ENCODE measurements around the gene RNF213.
A peak's percentile ranks its signal among the peaks of the same experiment; 100 is the strongest.
"Not testable (repeated sequence)": the region's sequence is repeated elsewhere in the genome, so short reads cannot be mapped to it uniquely, and the experiment has no call there.

Gene RNF213

DNA sequence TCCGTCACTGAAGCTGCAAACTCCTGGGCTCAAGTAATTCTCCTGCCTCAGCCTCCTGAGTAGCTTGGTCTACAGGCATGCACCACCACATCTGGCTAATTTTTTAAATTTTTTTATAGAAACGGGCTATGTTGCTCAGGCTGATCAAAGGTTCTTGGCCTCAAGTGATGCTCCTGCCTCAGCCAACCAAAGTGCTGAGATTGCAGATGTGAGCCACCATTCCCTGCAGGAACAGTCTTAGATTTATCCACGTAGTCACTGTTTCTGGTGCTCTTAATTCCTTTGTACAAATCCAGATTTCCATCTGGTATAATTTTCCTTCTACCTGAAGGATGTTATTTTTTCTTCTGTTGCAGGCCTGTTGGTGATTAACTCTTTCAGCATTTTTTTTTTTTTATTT, 27.4 kb upstream of the RNF213 start:
- H3K27me3 Mint-ChIP-seq, result peaks cover 6% of the 10 kb centered on the region
- peaks cover 18% of the 10 kb centered on the region for H3K9me3 Mint-ChIP-seq
- H3K4me1 Mint-ChIP-seq (ENCODE audit: low read depth), result no peaks in the 10 kb centered on the region
- no peak overlapping the region for H3K27ac Mint-ChIP-seq
- H3K36me3 Mint-ChIP-seq (ENCODE audit: low read depth), result peaks cover 100% of the 10 kb centered on the region
- no peak overlapping the region for H3K4me3 Mint-ChIP-seq
- intact Hi-C loops (cut with micrococcal nuclease), result no loop called here

DNA sequence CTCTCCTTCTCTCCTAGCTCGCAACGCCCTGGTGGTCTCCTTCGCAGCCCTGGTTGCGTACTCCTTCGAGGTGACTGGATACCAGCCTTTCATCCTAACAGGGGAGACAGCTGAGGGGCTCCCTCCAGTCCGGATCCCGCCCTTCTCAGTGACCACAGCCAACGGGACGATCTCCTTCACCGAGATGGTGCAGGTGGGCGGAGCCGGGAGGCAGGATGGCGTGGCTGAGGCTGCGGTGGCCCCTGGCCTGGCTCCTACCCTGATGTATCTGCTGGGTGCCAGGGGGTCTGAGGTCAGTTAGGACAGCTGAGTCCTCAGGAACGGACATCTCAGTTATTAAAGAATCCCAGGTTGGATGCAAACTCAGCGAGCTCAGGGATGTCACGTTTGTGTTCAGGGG, 23.7 kb upstream of the RNF213 start:
- Mint-ChIP-seq H3K9me3 (peaks cover 12% of the 10 kb centered on the region), H3K36me3 (ENCODE audit: low read depth) (peaks cover 100% of the 10 kb centered on the region), H3K4me3 (no peak overlapping the region), H3K27ac (no peak overlapping the region), H3K27me3 (no peaks in the 10 kb centered on the region), H3K4me1 (ENCODE audit: low read depth) (no peaks in the 10 kb centered on the region)
- intact Hi-C loops (cut with micrococcal nuclease), result no loop called here

DNA sequence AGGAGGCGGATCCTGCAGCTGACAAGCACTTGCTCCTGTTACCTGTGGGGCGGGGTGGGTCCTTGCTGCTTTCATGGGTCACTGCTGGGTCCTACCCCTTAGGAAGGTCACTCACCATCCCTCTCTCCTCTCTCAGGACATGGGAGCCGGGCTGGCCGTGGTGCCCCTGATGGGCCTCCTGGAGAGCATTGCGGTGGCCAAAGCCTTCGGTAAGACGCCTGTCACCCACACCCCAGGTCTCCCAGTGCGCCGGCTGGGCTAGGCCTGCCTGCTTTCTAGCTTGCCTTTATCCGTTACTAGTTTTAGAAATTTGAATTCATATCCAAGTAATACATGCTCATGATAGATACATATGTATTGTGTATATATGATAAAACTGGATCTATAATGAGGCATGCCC, 23.3 kb upstream of the RNF213 start:
- Mint-ChIP-seq H3K36me3 (ENCODE audit: low read depth) (peaks cover 100% of the 10 kb centered on the region), H3K9me3 (peaks cover 7% of the 10 kb centered on the region), H3K4me1 (ENCODE audit: low read depth) (no peaks in the 10 kb centered on the region), H3K27ac (no peak overlapping the region), H3K27me3 (no peaks in the 10 kb centered on the region), H3K4me3 (no peak overlapping the region)
- intact Hi-C loops (cut with micrococcal nuclease), result no loop called here

DNA sequence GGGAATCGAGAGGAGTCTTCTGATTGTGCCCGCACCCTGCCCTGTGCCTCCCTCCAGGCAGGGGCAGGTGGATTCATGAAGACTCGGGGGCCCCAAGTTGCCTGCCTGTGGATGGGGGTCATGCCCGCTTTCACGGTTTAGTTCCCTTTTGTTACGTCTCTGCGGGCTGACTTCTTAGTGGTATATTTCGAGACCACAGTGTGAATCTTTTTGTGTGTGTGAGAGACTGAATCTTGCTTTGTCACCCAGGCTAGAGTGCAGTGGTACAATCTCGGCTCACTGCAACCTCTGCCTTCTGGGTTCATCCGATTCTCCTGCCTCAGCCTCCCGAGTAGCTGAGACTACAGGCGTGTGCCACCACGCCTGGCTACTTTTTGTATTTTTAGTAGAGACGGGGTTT, 18.1 kb upstream of the RNF213 start:
- Mint-ChIP-seq H3K4me3 (no peak overlapping the region), H3K27ac (no peak overlapping the region), H3K9me3 (no peaks in the 10 kb centered on the region), H3K4me1 (ENCODE audit: low read depth) (no peaks in the 10 kb centered on the region), H3K36me3 (ENCODE audit: low read depth) (peaks cover 100% of the 10 kb centered on the region), H3K27me3 (peaks cover 5% of the 10 kb centered on the region)
- intact Hi-C loops (cut with micrococcal nuclease), result no loop called here

DNA sequence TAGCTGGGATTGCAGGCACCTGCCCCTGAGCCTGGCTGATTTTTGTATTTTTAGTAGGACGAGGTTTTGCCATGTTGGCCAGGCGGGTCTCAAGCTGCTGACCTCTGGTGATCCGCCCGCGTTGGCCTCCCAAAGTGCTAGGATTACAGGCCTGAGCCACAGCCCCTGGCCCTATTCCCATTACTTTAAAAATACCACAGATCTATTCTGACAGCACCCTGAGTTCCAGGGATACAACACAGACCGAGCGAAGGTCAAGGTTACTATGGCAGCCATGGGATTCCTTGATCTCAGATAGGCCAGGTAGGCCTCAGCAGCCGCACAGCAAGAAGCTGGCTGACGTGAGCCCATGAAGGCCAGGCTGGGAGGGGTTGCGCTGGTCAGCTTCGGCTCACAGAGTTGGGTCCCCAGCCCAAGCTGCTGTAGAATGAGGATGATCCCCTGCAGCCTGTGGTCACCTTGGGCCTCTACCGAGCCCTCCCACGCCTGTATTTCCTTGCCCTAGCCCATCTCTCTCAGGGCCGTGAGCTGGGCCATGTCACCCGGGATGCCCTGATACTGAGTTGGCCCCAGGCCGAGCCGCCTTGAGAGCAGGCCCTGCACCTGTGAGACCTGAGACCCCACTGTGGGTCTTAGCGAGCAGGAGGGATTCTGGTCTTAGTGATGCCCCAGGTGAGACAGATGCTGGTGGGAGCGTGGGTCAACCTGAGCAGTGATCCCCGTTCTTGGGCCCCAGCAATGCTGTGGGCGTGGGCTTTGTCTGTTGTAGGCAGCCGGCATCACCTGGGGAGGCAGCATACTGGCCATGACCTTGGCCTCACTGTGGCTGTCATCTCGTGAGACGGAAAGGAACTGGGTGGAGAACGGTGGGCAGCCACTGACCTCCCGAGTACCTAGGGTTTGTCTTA, 16.9 kb upstream of the RNF213 start:
- Mint-ChIP-seq H3K36me3 (ENCODE audit: low read depth) (peaks cover 100% of the 10 kb centered on the region), H3K4me3 (no peak overlapping the region), H3K9me3 (no peaks in the 10 kb centered on the region), H3K27ac (no peak overlapping the region), H3K4me1 (ENCODE audit: low read depth) (no peaks in the 10 kb centered on the region), H3K27me3 (peaks cover 5% of the 10 kb centered on the region)
- intact Hi-C loops (cut with micrococcal nuclease), result no loop called here

DNA sequence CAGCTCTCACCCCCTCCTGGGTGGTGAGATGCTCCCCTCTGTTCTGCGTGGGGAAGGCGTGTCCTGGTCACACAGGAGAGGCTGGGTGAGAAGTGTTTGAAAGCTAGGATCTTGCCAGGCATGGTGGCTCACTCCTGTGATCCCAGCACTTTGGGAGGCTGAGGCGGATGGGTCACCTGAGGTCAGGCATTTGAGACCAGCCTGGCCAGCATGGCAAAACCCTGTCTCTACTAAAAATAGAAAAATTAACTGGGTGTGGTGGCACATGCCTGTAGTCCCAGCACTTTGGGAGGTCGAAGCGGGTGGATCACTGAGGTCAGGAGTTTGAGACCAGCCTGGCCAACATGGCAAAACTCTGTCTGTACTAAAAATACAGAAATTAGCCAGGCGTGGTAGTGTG, 16.2 kb upstream of the RNF213 start:
- H3K36me3 Mint-ChIP-seq (ENCODE audit: low read depth), result peaks cover 100% of the 10 kb centered on the region
- H3K9me3 Mint-ChIP-seq; H3K27me3 Mint-ChIP-seq; H3K4me1 Mint-ChIP-seq (ENCODE audit: low read depth); intact Hi-C loops (cut with micrococcal nuclease); H3K27ac Mint-ChIP-seq; H3K4me3 Mint-ChIP-seq: not testable (repeated sequence)

DNA sequence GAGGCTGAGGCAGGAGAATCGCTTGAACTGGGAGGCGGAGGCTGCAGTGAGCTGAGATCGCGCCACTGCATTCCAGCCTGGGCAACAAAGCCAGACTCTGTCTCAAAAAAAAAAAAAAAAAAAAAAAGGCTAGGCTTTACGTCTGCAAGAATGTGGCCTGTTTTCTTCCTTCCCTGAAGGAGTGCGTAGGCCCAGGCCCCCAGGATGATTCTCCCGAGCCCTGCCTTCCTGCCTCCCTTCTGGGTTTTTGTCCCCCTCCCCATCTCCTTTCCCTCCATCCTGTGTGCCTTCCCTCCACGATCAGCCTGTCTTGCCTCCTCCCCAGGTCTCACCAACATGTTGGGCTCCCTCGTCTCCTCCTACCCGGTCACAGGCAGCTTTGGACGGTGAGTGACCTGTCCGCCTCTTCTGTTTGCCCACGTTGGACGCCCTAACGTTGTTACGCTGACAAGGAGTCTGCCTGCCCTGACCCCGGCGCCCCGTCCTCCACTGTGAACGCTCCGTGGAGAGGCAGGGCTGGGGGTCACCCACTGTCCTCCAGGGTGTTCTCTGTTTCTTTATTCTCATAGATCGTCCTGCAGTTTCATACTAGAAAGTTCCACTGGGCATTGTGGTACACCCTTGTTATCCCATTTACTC, 15.7 kb upstream of the RNF213 start:
- intact Hi-C loops (cut with micrococcal nuclease), result no loop called here
- Mint-ChIP-seq H3K27me3 (peaks cover 5% of the 10 kb centered on the region), H3K9me3 (no peaks in the 10 kb centered on the region), H3K4me3 (no peak overlapping the region), H3K27ac (no peak overlapping the region), H3K4me1 (ENCODE audit: low read depth) (no peaks in the 10 kb centered on the region), H3K36me3 (ENCODE audit: low read depth) (peaks cover 100% of the 10 kb centered on the region)

DNA sequence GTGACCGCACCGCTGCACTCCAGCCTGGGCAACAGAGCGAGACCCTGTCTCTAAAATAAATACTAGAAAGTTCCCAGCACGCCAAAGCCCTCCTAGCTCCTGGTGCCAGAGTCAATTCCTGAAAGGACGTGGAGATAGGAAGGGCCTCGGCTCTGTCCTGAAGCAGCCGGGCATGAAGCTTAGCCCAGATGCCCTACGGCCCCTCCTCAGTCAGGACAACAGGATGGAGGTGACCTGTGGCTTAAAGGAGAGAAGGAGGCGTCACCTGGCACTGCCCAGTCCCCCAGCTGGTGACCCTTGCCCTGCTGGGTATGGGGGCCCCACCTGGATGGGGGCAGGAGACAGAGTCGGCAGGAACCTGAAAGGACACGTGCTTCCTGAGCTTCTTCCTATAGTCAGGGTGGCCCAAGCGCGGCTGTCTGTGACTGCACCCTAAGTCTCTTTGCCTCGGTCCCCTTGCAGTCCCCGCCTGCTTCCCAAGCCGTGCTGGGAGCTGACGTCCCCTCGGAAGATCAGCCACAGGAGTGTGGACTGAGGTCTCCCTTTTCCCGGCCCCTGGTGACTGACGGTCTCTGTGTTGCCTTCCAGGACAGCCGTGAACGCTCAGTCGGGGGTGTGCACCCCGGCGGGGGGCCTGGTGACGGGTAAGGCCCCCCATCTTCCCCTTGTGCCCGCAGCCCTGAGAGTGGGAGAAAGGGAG, 14.9 kb upstream of the RNF213 start:
- Mint-ChIP-seq H3K27me3 (peaks cover 5% of the 10 kb centered on the region), H3K36me3 (ENCODE audit: low read depth) (peaks cover 100% of the 10 kb centered on the region), H3K9me3 (no peaks in the 10 kb centered on the region), H3K27ac (no peak overlapping the region), H3K4me3 (no peak overlapping the region), H3K4me1 (ENCODE audit: low read depth) (no peaks in the 10 kb centered on the region)
- intact Hi-C loops (cut with micrococcal nuclease), result no loop called here

DNA sequence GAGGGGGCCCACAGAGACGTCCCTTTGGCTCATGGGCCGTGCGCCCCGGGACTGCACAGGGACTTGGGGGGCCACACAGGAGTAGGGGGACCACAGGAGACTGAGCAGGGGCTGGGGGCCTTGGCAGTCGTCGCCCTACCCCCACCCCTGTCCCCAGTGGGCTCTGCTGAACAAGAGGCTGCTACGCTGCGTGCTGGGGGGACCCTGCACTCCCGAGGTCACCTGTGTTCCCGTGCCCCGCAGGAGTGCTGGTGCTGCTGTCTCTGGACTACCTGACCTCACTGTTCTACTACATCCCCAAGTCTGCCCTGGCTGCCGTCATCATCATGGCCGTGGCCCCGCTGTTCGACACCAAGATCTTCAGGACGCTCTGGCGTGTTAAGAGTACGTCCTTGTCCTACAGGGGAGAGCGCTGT, 14.4 kb upstream of the RNF213 start:
- peaks cover 100% of the 10 kb centered on the region for H3K36me3 Mint-ChIP-seq (ENCODE audit: low read depth)
- H3K27me3 Mint-ChIP-seq, result peaks cover 5% of the 10 kb centered on the region
- H3K9me3 Mint-ChIP-seq, result no peaks in the 10 kb centered on the region
- no peak overlapping the region for H3K4me3 Mint-ChIP-seq
- intact Hi-C loops (cut with micrococcal nuclease), result no loop called here
- H3K27ac Mint-ChIP-seq, result no peak overlapping the region
- H3K4me1 Mint-ChIP-seq (ENCODE audit: low read depth), result no peaks in the 10 kb centered on the region

DNA sequence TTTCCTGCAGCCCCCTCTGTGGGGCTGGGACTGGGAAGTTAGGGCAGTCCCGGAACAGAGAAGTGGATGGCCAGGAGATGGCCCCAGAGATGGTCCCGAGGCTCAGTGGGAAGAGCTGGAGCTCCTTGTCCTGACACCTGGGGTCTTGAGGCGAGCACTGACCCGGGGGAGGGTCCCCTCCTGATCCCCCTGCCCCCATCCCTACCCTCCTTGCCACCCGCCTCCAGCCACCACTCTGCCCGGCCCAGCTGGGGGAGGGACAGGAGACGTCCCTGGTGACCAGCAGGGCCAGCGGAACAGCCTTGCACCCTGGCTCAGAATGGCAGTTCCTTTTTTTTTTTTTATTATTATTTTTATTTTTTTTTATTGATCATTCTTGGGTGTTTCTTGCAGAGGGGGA, 13.9 kb upstream of the RNF213 start:
- H3K27ac Mint-ChIP-seq, result no peak overlapping the region
- peaks cover 100% of the 10 kb centered on the region for H3K36me3 Mint-ChIP-seq (ENCODE audit: low read depth)
- H3K9me3 Mint-ChIP-seq, result no peaks in the 10 kb centered on the region
- H3K4me1 Mint-ChIP-seq (ENCODE audit: low read depth), result peaks cover 2% of the 10 kb centered on the region
- H3K27me3 Mint-ChIP-seq, result peaks cover 5% of the 10 kb centered on the region
- H3K4me3 Mint-ChIP-seq, result no peak overlapping the region
- intact Hi-C loops (cut with micrococcal nuclease), result no loop called here

DNA sequence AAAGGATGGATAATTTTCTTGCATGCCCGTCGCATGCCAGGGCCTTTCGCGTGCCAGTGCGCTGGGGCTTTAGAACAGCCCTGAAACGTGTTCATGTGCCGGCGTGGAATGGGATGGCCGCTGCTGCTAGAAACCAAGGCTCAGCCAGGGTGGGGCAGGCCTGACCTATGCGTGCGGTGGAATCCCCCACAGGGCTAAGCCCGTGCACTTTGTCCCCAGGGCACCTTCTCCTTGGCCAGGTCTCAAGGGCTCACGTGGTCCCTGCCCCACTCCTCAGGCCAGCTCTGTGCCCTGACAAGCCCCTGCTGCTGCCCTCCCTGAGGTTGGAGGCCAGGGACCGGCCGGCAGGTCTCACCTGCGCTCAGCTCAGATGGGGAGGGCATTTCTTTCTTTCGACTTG, 13.1 kb upstream of the RNF213 start:
- Mint-ChIP-seq H3K36me3 (ENCODE audit: low read depth) (peaks cover 100% of the 10 kb centered on the region), H3K27me3 (peaks cover 5% of the 10 kb centered on the region), H3K27ac (no peak overlapping the region), H3K9me3 (no peaks in the 10 kb centered on the region), H3K4me3 (no peak overlapping the region), H3K4me1 (ENCODE audit: low read depth) (peaks cover 11% of the 10 kb centered on the region)
- intact Hi-C loops (cut with micrococcal nuclease), result no loop called here

DNA sequence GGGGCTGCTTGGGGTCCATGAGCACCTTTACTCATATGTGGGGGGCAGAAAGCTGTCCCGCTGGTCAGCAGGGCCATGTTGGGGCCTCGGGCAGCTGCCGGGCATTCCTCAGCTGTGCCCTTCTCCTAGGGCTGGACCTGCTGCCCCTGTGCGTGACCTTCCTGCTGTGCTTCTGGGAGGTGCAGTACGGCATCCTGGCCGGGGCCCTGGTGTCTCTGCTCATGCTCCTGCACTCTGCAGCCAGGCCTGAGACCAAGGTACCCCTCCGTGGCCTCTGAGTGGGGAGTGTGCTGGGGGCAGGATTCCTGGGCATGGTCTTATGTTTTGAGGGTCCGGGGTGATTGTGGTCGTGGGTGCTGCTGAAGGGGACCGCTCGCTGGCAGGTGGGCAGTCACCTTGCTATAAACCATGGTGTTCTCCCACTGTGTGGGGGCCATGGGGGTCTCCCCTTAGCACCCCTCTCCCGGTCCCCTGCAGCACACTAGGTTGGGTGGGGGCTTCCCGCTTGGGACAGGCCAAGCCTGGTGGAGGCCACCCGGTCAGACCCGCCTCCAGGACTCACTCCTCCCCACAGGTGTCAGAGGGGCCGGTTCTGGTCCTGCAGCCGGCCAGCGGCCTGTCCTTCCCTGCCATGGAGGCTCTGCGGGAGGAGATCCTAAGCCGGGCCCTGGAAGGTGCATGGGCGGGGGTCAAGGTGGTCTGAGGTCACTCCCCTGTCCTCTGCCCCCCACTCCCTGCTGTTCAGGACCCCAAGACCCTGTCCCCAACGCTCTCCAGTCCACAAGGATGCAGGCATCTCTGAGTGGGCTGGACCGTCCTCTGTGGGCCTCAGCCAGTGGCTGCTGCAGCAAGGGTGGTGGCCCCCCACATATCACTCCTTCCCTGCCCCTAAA, 12.4 kb upstream of the RNF213 start:
- Mint-ChIP-seq H3K9me3 (no peaks in the 10 kb centered on the region), H3K36me3 (ENCODE audit: low read depth) (peaks cover 99% of the 10 kb centered on the region), H3K4me1 (ENCODE audit: low read depth) (peaks cover 15% of the 10 kb centered on the region), H3K27ac (peak overlapping the region; percentile 47), H3K27me3 (peaks cover 5% of the 10 kb centered on the region), H3K4me3 (no peak overlapping the region)
- intact Hi-C loops (cut with micrococcal nuclease), result no loop called here

DNA sequence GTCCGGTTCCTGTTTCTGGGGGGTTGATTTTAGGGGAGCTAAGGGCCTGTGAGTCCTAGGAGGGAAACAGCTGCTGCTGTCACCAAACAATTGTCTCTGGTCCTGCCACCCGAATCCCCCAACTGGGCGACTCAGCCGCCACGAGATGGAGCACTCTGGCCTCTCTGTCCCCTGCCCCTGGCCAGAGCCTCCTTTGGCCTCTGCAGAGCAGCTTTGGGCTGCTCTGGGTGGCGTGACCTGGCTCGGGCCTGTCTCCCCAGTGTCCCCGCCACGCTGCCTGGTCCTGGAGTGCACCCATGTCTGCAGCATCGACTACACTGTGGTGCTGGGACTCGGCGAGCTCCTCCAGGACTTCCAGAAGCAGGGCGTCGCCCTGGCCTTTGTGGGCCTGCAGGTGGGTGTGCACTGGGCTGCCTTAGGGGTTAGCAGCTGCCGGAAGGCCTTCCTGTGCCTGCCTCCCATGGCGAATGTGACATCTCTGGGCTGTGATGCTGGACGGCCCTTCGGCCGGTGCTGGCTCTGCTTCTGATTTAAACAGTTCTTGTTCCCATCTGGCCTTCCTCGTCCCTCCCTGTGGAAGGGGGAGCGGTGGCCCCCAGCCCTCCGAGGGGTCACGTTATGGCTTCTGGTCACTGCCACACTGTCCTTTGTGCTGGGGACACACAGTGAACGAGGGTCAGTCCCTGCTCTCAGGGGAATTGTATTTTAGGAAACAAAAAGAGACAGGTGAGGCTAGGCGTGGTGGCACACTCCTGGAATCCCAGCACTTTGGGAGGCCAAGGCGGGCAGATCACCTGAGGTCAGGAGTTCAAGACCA, 11.6 kb upstream of the RNF213 start:
- Mint-ChIP-seq H3K9me3 (no peaks in the 10 kb centered on the region), H3K27me3 (peaks cover 5% of the 10 kb centered on the region)

More for the DNA sequence above, 11.6 kb upstream of the RNF213 start:
- H3K27ac Mint-ChIP-seq, result peak overlapping the region; percentile 47
- no peak overlapping the region for H3K4me3 Mint-ChIP-seq
- peaks cover 98% of the 10 kb centered on the region for H3K36me3 Mint-ChIP-seq (ENCODE audit: low read depth)
- intact Hi-C loops (cut with micrococcal nuclease), result no loop called here
- peaks cover 23% of the 10 kb centered on the region for H3K4me1 Mint-ChIP-seq (ENCODE audit: low read depth)

Data from dendritic cell treated with granulocyte-macrophage colony-stimulating factor and Interleukin-4, amounts not matched to agents 40 ng/mL and 50 ng/mL, for 4 days (primary cell).